ENCODE measurements around the gene PHF14. TPM values are rescaled to one million over a fixed set of nuclear protein-coding genes. Genes with fewer than 3 reads are reported as not detected.

PHF14 gene
- polyA plus RNA-seq, 1 donor = 31.6 TPM

DNA sequence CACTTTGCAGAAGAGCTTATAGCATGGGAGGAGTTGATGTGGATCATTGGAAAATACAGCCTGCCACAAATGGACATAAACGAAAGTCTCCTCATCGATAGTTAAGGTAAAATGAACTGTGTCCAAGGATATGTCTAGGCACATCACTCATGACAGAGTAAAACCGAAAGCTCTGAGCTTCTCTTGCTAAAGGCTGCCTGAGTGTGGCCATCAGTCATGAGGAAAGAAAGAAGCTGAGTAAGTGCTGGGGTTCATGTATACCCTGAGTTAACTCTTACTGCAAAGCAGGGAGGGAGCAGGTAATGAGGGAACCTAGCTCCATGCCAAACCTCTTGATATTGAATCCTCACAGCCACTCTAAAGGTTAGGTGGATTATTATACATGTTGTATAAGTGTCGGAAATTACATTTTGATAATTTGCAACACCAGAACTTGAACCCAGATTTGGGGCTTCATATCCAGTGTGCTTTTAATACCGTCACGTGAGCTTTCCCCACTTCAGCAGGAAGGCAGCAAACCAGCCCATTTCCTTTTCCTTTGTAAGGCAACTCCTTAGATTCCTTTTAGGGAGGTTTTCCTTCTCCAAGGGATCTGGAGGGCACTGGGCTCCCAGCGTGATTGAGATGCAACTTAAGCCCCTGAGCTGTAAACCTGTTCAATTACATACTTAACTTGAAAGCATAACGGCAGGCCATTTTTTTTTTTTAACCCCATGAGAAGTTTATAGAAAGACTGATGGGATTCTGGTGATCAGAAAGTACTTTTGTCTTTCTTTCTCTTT is 215.0 kb downstream of the PHF14 start:
- H3K27ac ChIP-seq (ENCODE audit: low read length) = no peak overlapping the region
- H3K4me1 ChIP-seq (ENCODE audit: control insufficient read depth, insufficient read depth, low read length) = no peaks in the 10 kb centered on the region
- no peak overlapping the region for H3K4me3 ChIP-seq (ENCODE audit: low read length)
- H3K27me3 ChIP-seq (ENCODE audit: control insufficient read depth, insufficient read depth, low read length) = no peaks in the 10 kb centered on the region
- 79% methylated on average over 5 of the region's 8 CpGs for WGBS (ENCODE audit: insufficient coverage, low lambda C conversion rate)
- no peaks in the 10 kb centered on the region for H3K36me3 ChIP-seq (ENCODE audit: control insufficient read depth, insufficient read depth, low read length)
- DNase-seq = no peak
- H3K9me3 ChIP-seq (ENCODE audit: control insufficient read depth, low read depth, low read length) = no peaks in the 10 kb centered on the region

DNA sequence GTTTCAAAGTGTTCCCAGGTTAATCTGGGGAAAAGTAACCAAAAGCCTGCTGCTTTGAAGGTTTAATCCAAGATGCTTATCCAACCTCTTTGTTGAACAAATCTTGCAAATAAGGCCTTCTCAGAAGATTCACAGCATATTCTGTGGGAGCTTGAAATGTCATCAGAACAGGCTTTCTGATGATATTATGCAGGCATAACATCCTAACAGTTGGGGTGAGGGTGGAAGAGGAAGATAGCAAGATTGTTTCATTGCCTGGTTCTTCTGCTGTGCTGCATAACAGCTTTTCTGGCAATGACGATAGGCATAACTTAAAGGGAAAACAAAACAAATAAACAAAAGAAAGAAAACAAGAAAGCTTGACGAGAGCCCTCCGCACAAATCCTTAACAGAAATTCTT is 217.4 kb downstream of the PHF14 start:
- H3K4me3 ChIP-seq (ENCODE audit: low read length) = no peak overlapping the region
- H3K9me3 ChIP-seq (ENCODE audit: control insufficient read depth, low read depth, low read length) = no peaks in the 10 kb centered on the region
- 81% methylated on average over 3 of the region's 3 CpGs for WGBS (ENCODE audit: insufficient coverage, low lambda C conversion rate)
- DNase-seq = no peak
- no peak overlapping the region for H3K27ac ChIP-seq (ENCODE audit: low read length)
- no peaks in the 10 kb centered on the region for H3K27me3 ChIP-seq (ENCODE audit: control insufficient read depth, insufficient read depth, low read length)
- H3K4me1 ChIP-seq (ENCODE audit: control insufficient read depth, insufficient read depth, low read length) = no peaks in the 10 kb centered on the region
- H3K36me3 ChIP-seq (ENCODE audit: control insufficient read depth, insufficient read depth, low read length) = no peaks in the 10 kb centered on the region

GRCh38 chr7:11191574-11192220 is 218.0 kb downstream of the PHF14 start:
- 67% methylated on average over 1 of the region's 4 CpGs for WGBS (ENCODE audit: insufficient coverage, low lambda C conversion rate)
- no peaks in the 10 kb centered on the region for H3K9me3 ChIP-seq (ENCODE audit: control insufficient read depth, low read depth, low read length)
- H3K36me3 ChIP-seq (ENCODE audit: control insufficient read depth, insufficient read depth, low read length) = no peaks in the 10 kb centered on the region
- H3K4me3 ChIP-seq (ENCODE audit: low read length) = no peak overlapping the region
- no peaks in the 10 kb centered on the region for H3K27me3 ChIP-seq (ENCODE audit: control insufficient read depth, insufficient read depth, low read length)
- no peak for DNase-seq
- no peak overlapping the region for H3K27ac ChIP-seq (ENCODE audit: low read length)
- H3K4me1 ChIP-seq (ENCODE audit: control insufficient read depth, insufficient read depth, low read length) = no peaks in the 10 kb centered on the region

GRCh38 chr7:11192506-11192905 is 218.8 kb downstream of the PHF14 start:
- no peak overlapping the region for H3K4me3 ChIP-seq (ENCODE audit: low read length)
- no peaks in the 10 kb centered on the region for H3K27me3 ChIP-seq (ENCODE audit: control insufficient read depth, insufficient read depth, low read length)
- DNase-seq = no peak
- H3K9me3 ChIP-seq (ENCODE audit: control insufficient read depth, low read depth, low read length) = no peaks in the 10 kb centered on the region
- 94% methylated on average over 3 of the region's 5 CpGs for WGBS (ENCODE audit: insufficient coverage, low lambda C conversion rate)
- H3K27ac ChIP-seq (ENCODE audit: low read length) = no peak overlapping the region
- H3K36me3 ChIP-seq (ENCODE audit: control insufficient read depth, insufficient read depth, low read length) = no peaks in the 10 kb centered on the region
- no peaks in the 10 kb centered on the region for H3K4me1 ChIP-seq (ENCODE audit: control insufficient read depth, insufficient read depth, low read length)

DNA sequence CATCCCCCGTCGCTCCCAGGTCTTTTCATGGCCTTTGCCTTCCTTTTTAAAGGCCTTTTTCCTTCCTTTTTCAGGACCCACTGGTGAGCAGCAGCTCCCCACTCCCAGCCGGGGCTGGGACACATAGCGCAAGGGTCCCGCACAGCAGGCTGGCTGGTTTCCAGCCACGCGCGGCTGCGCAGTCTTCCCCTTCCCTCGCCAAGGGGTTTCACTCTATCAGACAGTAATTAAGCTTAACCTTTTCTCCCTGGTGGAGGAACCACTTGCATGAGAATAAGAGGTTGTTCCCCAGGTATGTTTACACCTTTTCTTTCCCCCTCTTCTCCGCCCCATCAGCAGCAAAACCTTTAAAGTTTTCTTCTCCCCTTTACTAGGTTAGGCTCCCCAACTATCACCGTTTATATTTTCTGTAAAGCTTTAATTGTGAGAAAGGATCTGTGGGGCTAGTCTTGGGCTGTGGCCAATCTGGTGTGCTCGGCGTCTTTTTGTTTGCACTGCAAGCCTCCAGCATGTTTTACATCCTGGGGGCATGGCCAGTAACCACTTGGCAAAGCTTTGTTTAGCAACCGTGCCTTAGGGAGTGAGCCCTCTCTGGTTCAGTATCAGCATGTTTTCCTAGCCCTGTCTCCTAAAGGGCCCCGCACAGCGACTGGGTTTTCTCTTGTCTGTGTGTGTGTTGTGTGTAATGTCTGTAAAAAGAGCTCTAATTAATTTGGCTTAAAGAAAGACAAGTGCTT is 219.6 kb downstream of the PHF14 start:
- 39% methylated on average over 2 of the region's 17 CpGs for WGBS (ENCODE audit: insufficient coverage, low lambda C conversion rate)
- Histone ChIP-seq H3K4me1 (ENCODE audit: control insufficient read depth, insufficient read depth, low read length) (no peaks in the 10 kb centered on the region), H3K27ac (ENCODE audit: low read length) (no peak overlapping the region), H3K36me3 (ENCODE audit: control insufficient read depth, insufficient read depth, low read length) (no peaks in the 10 kb centered on the region), H3K27me3 (ENCODE audit: control insufficient read depth, insufficient read depth, low read length) (no peaks in the 10 kb centered on the region), H3K4me3 (ENCODE audit: low read length) (peak overlapping the region; percentile 22), H3K9me3 (ENCODE audit: control insufficient read depth, low read depth, low read length) (no peaks in the 10 kb centered on the region)
- peak in 1 of 2 donors; percentile 24 for DNase-seq

DNA sequence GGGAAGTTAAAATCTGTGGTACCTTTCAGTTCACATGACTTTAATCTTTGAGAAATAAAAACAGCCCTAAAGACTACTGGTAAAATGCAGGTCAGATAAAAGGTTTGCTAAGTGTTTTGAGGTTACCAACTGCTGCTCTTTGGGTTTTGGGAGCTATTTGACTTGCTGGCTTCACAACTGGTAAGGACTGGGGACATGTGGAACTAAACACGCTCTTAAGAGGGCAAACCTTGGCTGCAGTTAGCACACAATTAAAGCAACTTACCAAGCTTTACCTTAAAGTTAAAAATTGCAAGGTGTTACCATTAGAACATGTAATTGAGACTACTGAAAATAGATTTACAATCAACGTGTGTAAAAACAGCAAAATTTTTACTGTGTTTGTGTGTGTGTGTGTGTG is 220.2 kb downstream of the PHF14 start:
- Histone ChIP-seq H3K4me3 (ENCODE audit: low read length) (no peak overlapping the region), H3K4me1 (ENCODE audit: control insufficient read depth, insufficient read depth, low read length) (no peaks in the 10 kb centered on the region), H3K9me3 (ENCODE audit: control insufficient read depth, low read depth, low read length) (no peaks in the 10 kb centered on the region), H3K27me3 (ENCODE audit: control insufficient read depth, insufficient read depth, low read length) (no peaks in the 10 kb centered on the region), H3K36me3 (ENCODE audit: control insufficient read depth, insufficient read depth, low read length) (no peaks in the 10 kb centered on the region), H3K27ac (ENCODE audit: low read length) (no peak overlapping the region)
- no peak for DNase-seq
- 43% methylated on average over 1 of the region's 2 CpGs for WGBS (ENCODE audit: insufficient coverage, low lambda C conversion rate)

GRCh38 chr7:11194492-11194891 is 220.8 kb downstream of the PHF14 start:
- 100% methylated on average over 1 of the region's 3 CpGs for WGBS (ENCODE audit: insufficient coverage, low lambda C conversion rate)
- no peaks in the 10 kb centered on the region for H3K36me3 ChIP-seq (ENCODE audit: control insufficient read depth, insufficient read depth, low read length)
- H3K27ac ChIP-seq (ENCODE audit: low read length) = no peak overlapping the region
- no peak for DNase-seq
- no peaks in the 10 kb centered on the region for H3K4me1 ChIP-seq (ENCODE audit: control insufficient read depth, insufficient read depth, low read length)
- no peak overlapping the region for H3K4me3 ChIP-seq (ENCODE audit: low read length)
- H3K27me3 ChIP-seq (ENCODE audit: control insufficient read depth, insufficient read depth, low read length) = no peaks in the 10 kb centered on the region
- H3K9me3 ChIP-seq (ENCODE audit: control insufficient read depth, low read depth, low read length) = no peaks in the 10 kb centered on the region

DNA sequence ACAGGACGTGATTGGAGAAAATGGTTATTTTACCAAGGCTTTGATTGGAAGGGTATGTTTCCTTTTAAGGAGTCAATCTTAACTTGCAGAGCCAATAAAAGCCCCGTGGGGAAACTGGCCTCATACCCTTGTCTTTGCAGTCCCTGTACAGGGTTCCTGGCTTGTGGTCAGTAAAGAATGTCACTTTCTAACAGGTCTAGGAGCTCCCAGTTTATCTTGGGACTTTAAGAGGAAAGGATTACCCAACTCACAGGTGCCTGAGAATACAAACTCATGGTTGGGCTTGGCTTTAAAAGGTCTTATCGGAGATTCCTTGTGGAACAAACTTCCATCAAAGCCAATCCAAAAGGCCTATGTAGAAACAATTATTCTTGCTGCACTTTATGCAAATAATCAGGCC is 221.8 kb downstream of the PHF14 start:
- no peaks in the 10 kb centered on the region for H3K27me3 ChIP-seq (ENCODE audit: control insufficient read depth, insufficient read depth, low read length)
- H3K4me1 ChIP-seq (ENCODE audit: control insufficient read depth, insufficient read depth, low read length) = no peaks in the 10 kb centered on the region
- no peak overlapping the region for H3K27ac ChIP-seq (ENCODE audit: low read length)
- DNase-seq = no peak
- no peaks in the 10 kb centered on the region for H3K36me3 ChIP-seq (ENCODE audit: control insufficient read depth, insufficient read depth, low read length)
- no peaks in the 10 kb centered on the region for H3K9me3 ChIP-seq (ENCODE audit: control insufficient read depth, low read depth, low read length)
- H3K4me3 ChIP-seq (ENCODE audit: low read length) = no peak overlapping the region
- no CpG with 5 or more reads among the region's 3 CpGs for WGBS (ENCODE audit: insufficient coverage, low lambda C conversion rate)

GRCh38 chr7:11196143-11196542 is 222.5 kb downstream of the PHF14 start:
- no peaks in the 10 kb centered on the region for H3K9me3 ChIP-seq (ENCODE audit: control insufficient read depth, low read depth, low read length)
- H3K4me1 ChIP-seq (ENCODE audit: control insufficient read depth, insufficient read depth, low read length) = no peaks in the 10 kb centered on the region
- no peak overlapping the region for H3K27ac ChIP-seq (ENCODE audit: low read length)
- no peaks in the 10 kb centered on the region for H3K36me3 ChIP-seq (ENCODE audit: control insufficient read depth, insufficient read depth, low read length)
- WGBS (ENCODE audit: insufficient coverage, low lambda C conversion rate) = 100% methylated on average over 1 of the region's 3 CpGs
- no peaks in the 10 kb centered on the region for H3K27me3 ChIP-seq (ENCODE audit: control insufficient read depth, insufficient read depth, low read length)
- DNase-seq = peak in 1 of 2 donors; percentile 11
- H3K4me3 ChIP-seq (ENCODE audit: low read length) = no peak overlapping the region

GRCh38 chr7:11203224-11203623 is 229.6 kb downstream of the PHF14 start:
- Histone ChIP-seq H3K9me3 (ENCODE audit: control insufficient read depth, low read depth, low read length) (no peaks in the 10 kb centered on the region), H3K27me3 (ENCODE audit: control insufficient read depth, insufficient read depth, low read length) (no peaks in the 10 kb centered on the region), H3K4me3 (ENCODE audit: low read length) (no peak overlapping the region), H3K4me1 (ENCODE audit: control insufficient read depth, insufficient read depth, low read length) (no peaks in the 10 kb centered on the region), H3K36me3 (ENCODE audit: control insufficient read depth, insufficient read depth, low read length) (no peaks in the 10 kb centered on the region), H3K27ac (ENCODE audit: low read length) (no peak overlapping the region)
- DNase-seq = no peak
- no CpG with 5 or more reads among the region's 1 CpG for WGBS (ENCODE audit: insufficient coverage, low lambda C conversion rate)

All from large intestine (tissue), 3 donors.